Liver (tissue), 9 donors: Measurements from ENCODE around the gene CTNNA1. TPM values are rescaled to one million over a fixed set of nuclear protein-coding genes. Genes with fewer than 3 reads are reported as not detected.

Experiments
- DNase-seq: peaks from one replicate; pipeline ENCODE4 v3.0.0-alpha.2; 2017; ENCODE audit warnings: low spot score
- H3K27ac ChIP-seq, 2 donors: one replicate each; pipeline ENCODE4 v1.7.0; 2013; ENCODE audit warnings: inconsistent platforms in 2 of 2, low read length in 2 of 2, control low read depth in 1 of 2, low read depth in 1 of 2, mild to moderate bottlenecking in 1 of 2
- H3K27me3 ChIP-seq, 4 donors: one replicate each; pipeline versions ENCODE4 v1.6.1 to v1.7.0; 2013; ENCODE audit warnings: low read length in 3 of 4, inconsistent platforms in 1 of 4, mild to moderate bottlenecking in 1 of 4, moderate library complexity in 1 of 4; ENCODE audit not compliant: control insufficient read depth in 4 of 4, insufficient read depth in 4 of 4
- H3K36me3 ChIP-seq, 4 donors: one replicate each; pipeline versions ENCODE4 v1.6.1 to v1.7.0; 2013; ENCODE audit warnings: low read length in 3 of 4, mild to moderate bottlenecking in 3 of 4, low read depth in 1 of 4, moderate library complexity in 1 of 4; ENCODE audit not compliant: control insufficient read depth in 4 of 4, insufficient read depth in 3 of 4
- H3K4me1 ChIP-seq, 4 donors: one replicate each; pipeline versions ENCODE4 v1.6.1 to v1.7.0; 2013; ENCODE audit warnings: low read length in 3 of 4, mild to moderate bottlenecking in 3 of 4, moderate library complexity in 1 of 4; ENCODE audit not compliant: control insufficient read depth in 4 of 4, insufficient read depth in 4 of 4
- H3K4me3 ChIP-seq, 3 donors: one replicate each; pipeline versions ENCODE4 v1.6.1 to v1.7.0; 2013; ENCODE audit warnings: low read length in 3 of 3, control low read depth in 1 of 3, low read depth in 1 of 3, mild to moderate bottlenecking in 1 of 3
- H3K9ac ChIP-seq, 2 donors: one replicate each; pipeline ENCODE4 v1.7.0; 2013; ENCODE audit warnings: low read length in 2 of 2, mild to moderate bottlenecking in 2 of 2, moderate library complexity in 2 of 2, control low read depth in 1 of 2, low read depth in 1 of 2
- H3K9me3 ChIP-seq, 4 donors: one replicate each; pipeline versions ENCODE4 v1.6.1 to v1.7.0; 2013; ENCODE audit warnings: low read length in 3 of 4; ENCODE audit not compliant: control insufficient read depth in 4 of 4
- FOXA2 ChIP-seq: IDR thresholded peaks from 2 replicates; pipeline ENCODE4 v1.6.1; 2016; ENCODE audit warnings: antibody characterized with exemption
- GABPA ChIP-seq, 2 donors: IDR thresholded peaks in 1 of 2; conservative IDR thresholded peaks in 1 of 2; 2 replicates each; pipeline ENCODE4 v1.6.1; 2016; ENCODE audit warnings: antibody characterized with exemption in 2 of 2, mild to moderate bottlenecking in 1 of 2, moderate library complexity in 1 of 2
- HNF4A ChIP-seq, 2 donors: conservative IDR thresholded peaks; 2 replicates each; pipeline ENCODE4 v1.6.1; 2016; ENCODE audit warnings: antibody characterized with exemption in 2 of 2, mild to moderate bottlenecking in 2 of 2
- HNF4G ChIP-seq: IDR thresholded peaks from 2 replicates; pipeline ENCODE4 v1.6.1; 2016; ENCODE audit warnings: antibody characterized with exemption
- JUND ChIP-seq, 2 donors: IDR thresholded peaks; 2 replicates each; pipeline ENCODE4 v1.6.1; 2016; ENCODE audit warnings: antibody characterized with exemption in 2 of 2
- RAD21 ChIP-seq, 2 donors: IDR thresholded peaks; 2 replicates each; pipeline ENCODE4 v1.6.1; 2016; ENCODE audit warnings: antibody characterized with exemption in 2 of 2, mild to moderate bottlenecking in 2 of 2
- RXRA ChIP-seq, 2 donors: IDR thresholded peaks; 2 replicates each; pipeline ENCODE4 v1.6.1; 2017 to 2018; ENCODE audit warnings: antibody characterized with exemption in 2 of 2, mild to moderate bottlenecking in 1 of 2
- SP1 ChIP-seq: IDR thresholded peaks from 2 replicates; pipeline ENCODE4 v1.6.1; 2018; ENCODE audit warnings: antibody characterized with exemption, mild to moderate bottlenecking
- TAF1 ChIP-seq: conservative IDR thresholded peaks from 2 replicates; pipeline ENCODE4 v1.6.1; 2016; ENCODE audit warnings: antibody characterized with exemption, mild to moderate bottlenecking
- YY1 ChIP-seq: IDR thresholded peaks from 2 replicates; pipeline ENCODE4 v1.6.1; 2016; ENCODE audit warnings: antibody characterized with exemption, mild to moderate bottlenecking
- WGBS: extraction: QIAGEN DNeasy Blood & Tissue Kit; methylation state at CpG from one replicate; pipeline ENCODE4 v1.1.7; 2013; 5-methylcytosine and 5-hydroxymethylcytosine counted together
- polyA plus RNA-seq, 2 donors: library from polyadenylated mRNA; stranded (reverse) in 1 of 2; unstranded in 1 of 2; fragments of 200-250 nt in 1 of 2; fragments of >200 nt in 1 of 2; fragmentation: Nextera tagmentation in 1 of 2; extraction: Ambion mirVana in 1 of 2; gene quantifications; one replicate each; pipeline versions ENCODE4 v1.2.1 to v1.2.3, GENCODE V29; 2013 to 2015
- total RNA-seq, 2 donors: library from RNA; depleted of rRNA; stranded (reverse); fragments of >200 nt; gene quantifications; one replicate each; pipeline ENCODE4 v1.2.3, GENCODE V29; 2014
- TF ChIP-seq, protein P1 (sequence below): IDR thresholded peaks from 2 replicates; pipeline ENCODE4 v1.6.1; 2016; ENCODE audit warnings: antibody characterized with exemption
- TF ChIP-seq, protein P2 (sequence below): fragments of 150-350 bp; IDR thresholded peaks from 2 replicates; pipeline ENCODE4 v1.5.1; 2017; ENCODE audit warnings: improper control_type of control experiment, low read depth, low read length; ENCODE audit not compliant: missing input control
- TF ChIP-seq, protein P3 (sequence below): IDR thresholded peaks from 2 replicates; pipeline ENCODE4 v1.6.1; 2016; ENCODE audit warnings: antibody characterized with exemption, mild to moderate bottlenecking
- TF ChIP-seq, protein P4 (sequence below): IDR thresholded peaks from 2 replicates; pipeline ENCODE4 v1.6.1; 2016; ENCODE audit warnings: antibody characterized with exemption
- TF ChIP-seq, protein P5 (sequence below): IDR thresholded peaks from 2 replicates; pipeline ENCODE4 v1.6.1; 2016; ENCODE audit warnings: antibody characterized with exemption
- donor health status: healthy.
- donor health status: healthy.
- donor health status: healthy.
- donor health status: healthy.
- donor health status: healthy.

Gene CTNNA1
- total and polyA plus RNA-seq, 4 donors = 39.9 to 150 (median 103) TPM

DNA sequence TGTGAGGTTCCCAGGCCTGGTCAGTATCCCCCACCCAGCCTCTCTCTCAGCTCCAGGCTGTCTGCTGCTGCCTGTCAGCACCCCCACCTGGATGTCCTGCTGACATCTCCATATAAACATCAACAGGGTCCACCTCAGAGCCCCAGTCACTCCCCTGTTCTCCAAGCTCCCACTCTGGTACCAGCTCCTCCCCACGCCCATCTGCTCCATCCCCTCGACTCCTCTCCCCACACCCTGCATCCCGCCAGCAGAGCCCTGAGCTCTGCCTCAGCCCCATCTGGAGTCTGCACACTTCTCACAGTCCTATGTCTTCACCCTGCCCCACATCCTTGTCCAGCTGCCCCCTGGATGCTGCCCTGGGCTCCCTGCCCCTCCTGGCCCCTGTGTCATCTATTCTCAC is 189.6 kb downstream of the CTNNA1 start:
- H3K27ac ChIP-seq = no peak overlapping the region
- no peak for DNase-seq
- TF ChIP-seq RAD21 (IDR thresholded peaks at IDR 0.05) = no peak
- TF ChIP-seq HNF4A (conservative IDR thresholded peaks at IDR 0.05) = no peak
- TF ChIP-seq RXRA (IDR thresholded peaks at IDR 0.05) = no peak
- TF ChIP-seq GABPA (IDR thresholded peaks at IDR 0.05 in 1 of 2, conservative IDR thresholded peaks at IDR 0.05 in 1 of 2) = no peak
- no peak for TF ChIP-seq SP1
- TF ChIP-seq, protein P1, sequence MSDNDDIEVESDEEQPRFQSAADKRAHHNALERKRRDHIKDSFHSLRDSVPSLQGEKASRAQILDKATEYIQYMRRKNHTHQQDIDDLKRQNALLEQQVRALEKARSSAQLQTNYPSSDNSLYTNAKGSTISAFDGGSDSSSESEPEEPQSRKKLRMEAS = no peak
- TF ChIP-seq, protein P2, sequence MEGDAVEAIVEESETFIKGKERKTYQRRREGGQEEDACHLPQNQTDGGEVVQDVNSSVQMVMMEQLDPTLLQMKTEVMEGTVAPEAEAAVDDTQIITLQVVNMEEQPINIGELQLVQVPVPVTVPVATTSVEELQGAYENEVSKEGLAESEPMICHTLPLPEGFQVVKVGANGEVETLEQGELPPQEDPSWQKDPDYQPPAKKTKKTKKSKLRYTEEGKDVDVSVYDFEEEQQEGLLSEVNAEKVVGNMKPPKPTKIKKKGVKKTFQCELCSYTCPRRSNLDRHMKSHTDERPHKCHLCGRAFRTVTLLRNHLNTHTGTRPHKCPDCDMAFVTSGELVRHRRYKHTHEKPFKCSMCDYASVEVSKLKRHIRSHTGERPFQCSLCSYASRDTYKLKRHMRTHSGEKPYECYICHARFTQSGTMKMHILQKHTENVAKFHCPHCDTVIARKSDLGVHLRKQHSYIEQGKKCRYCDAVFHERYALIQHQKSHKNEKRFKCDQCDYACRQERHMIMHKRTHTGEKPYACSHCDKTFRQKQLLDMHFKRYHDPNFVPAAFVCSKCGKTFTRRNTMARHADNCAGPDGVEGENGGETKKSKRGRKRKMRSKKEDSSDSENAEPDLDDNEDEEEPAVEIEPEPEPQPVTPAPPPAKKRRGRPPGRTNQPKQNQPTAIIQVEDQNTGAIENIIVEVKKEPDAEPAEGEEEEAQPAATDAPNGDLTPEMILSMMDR = no peak
- TF ChIP-seq, protein P3, sequence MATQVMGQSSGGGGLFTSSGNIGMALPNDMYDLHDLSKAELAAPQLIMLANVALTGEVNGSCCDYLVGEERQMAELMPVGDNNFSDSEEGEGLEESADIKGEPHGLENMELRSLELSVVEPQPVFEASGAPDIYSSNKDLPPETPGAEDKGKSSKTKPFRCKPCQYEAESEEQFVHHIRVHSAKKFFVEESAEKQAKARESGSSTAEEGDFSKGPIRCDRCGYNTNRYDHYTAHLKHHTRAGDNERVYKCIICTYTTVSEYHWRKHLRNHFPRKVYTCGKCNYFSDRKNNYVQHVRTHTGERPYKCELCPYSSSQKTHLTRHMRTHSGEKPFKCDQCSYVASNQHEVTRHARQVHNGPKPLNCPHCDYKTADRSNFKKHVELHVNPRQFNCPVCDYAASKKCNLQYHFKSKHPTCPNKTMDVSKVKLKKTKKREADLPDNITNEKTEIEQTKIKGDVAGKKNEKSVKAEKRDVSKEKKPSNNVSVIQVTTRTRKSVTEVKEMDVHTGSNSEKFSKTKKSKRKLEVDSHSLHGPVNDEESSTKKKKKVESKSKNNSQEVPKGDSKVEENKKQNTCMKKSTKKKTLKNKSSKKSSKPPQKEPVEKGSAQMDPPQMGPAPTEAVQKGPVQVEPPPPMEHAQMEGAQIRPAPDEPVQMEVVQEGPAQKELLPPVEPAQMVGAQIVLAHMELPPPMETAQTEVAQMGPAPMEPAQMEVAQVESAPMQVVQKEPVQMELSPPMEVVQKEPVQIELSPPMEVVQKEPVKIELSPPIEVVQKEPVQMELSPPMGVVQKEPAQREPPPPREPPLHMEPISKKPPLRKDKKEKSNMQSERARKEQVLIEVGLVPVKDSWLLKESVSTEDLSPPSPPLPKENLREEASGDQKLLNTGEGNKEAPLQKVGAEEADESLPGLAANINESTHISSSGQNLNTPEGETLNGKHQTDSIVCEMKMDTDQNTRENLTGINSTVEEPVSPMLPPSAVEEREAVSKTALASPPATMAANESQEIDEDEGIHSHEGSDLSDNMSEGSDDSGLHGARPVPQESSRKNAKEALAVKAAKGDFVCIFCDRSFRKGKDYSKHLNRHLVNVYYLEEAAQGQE = no peak
- TF ChIP-seq, protein P4, sequence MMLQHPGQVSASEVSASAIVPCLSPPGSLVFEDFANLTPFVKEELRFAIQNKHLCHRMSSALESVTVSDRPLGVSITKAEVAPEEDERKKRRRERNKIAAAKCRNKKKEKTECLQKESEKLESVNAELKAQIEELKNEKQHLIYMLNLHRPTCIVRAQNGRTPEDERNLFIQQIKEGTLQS = no peak
- TF ChIP-seq YY1 = no peak
- TF ChIP-seq HNF4G = no peak
- TF ChIP-seq JUND (IDR thresholded peaks at IDR 0.05) = no peak
- H3K9me3 ChIP-seq = no peaks in the 10 kb centered on the region
- peaks cover 0 to 9% (median 2%) of the 10 kb centered on the region in 4 donors for H3K4me1 ChIP-seq
- 94% methylated on average over 3 of the region's 3 CpGs for WGBS
- no peak overlapping the region for H3K9ac ChIP-seq
- no peak overlapping the region for H3K4me3 ChIP-seq
- no peaks in the 10 kb centered on the region for H3K27me3 ChIP-seq
- H3K36me3 ChIP-seq = peaks cover 2 to 14% (median 5%) of the 10 kb centered on the region in 4 donors

DNA sequence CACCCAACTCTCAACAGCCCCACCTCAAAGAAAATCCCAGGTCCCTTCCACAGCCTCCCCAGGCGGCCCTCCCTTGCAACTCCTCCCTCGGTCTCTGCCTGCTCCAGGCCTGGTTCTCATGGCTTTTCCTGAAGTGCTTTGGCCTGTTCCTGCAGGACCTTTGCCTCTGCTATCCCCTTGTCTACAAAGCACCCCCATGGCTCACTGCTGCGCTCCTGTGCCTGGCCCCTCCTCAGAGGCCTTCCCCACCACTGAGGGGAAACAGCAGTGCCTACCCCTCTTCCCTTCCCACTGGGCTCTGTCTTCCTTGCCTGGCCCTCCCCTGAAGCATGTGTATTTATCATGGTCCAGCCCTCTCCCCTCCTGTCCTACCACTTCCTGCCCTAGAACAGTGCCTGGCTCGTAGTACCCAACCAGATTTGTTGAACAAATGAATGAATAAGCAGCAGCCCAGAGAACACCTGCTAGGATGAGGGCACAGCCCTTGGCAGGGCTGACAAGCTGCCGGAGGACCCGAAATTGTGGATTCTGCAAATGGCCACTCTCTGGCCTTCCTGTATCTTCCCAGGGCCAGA is 190.5 kb downstream of the CTNNA1 start:
- H3K9me3 ChIP-seq = no peaks in the 10 kb centered on the region
- peaks cover 0 to 4% (median 0%) of the 10 kb centered on the region in 4 donors for H3K4me1 ChIP-seq
- H3K4me3 ChIP-seq = no peak overlapping the region
- WGBS = 94% methylated on average over 6 of the region's 6 CpGs
- H3K27ac ChIP-seq = no peak overlapping the region
- DNase-seq = no peak
- TF ChIP-seq, protein P5, sequence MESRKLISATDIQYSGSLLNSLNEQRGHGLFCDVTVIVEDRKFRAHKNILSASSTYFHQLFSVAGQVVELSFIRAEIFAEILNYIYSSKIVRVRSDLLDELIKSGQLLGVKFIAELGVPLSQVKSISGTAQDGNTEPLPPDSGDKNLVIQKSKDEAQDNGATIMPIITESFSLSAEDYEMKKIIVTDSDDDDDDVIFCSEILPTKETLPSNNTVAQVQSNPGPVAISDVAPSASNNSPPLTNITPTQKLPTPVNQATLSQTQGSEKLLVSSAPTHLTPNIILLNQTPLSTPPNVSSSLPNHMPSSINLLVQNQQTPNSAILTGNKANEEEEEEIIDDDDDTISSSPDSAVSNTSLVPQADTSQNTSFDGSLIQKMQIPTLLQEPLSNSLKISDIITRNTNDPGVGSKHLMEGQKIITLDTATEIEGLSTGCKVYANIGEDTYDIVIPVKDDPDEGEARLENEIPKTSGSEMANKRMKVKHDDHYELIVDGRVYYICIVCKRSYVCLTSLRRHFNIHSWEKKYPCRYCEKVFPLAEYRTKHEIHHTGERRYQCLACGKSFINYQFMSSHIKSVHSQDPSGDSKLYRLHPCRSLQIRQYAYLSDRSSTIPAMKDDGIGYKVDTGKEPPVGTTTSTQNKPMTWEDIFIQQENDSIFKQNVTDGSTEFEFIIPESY = no peak
- TF ChIP-seq RAD21 (IDR thresholded peaks at IDR 0.05) = no peak
- TF ChIP-seq FOXA2 = no peak
- TF ChIP-seq TAF1 = no peak
- no peak for TF ChIP-seq HNF4A (conservative IDR thresholded peaks at IDR 0.05)
- TF ChIP-seq GABPA (IDR thresholded peaks at IDR 0.05 in 1 of 2, conservative IDR thresholded peaks at IDR 0.05 in 1 of 2) = no peak
- TF ChIP-seq SP1 = no peak
- H3K27me3 ChIP-seq = no peaks in the 10 kb centered on the region
- H3K36me3 ChIP-seq = peaks cover 2 to 16% (median 6%) of the 10 kb centered on the region in 4 donors
- no peak overlapping the region for H3K9ac ChIP-seq
